Pancreas (tissue), 10 donors: Measurements from ENCODE around the gene MYBPC3. TPM values are rescaled to one million over a fixed set of nuclear protein-coding genes. Genes with fewer than 3 reads are reported as not detected.

ENCODE experiments used
- ATAC-seq, 4 donors: fragments of 200-7000 bp; cut with Tn5 transposase; one replicate each; pipeline versions ENCODE4 v1.8.0 to v1.9.1; 2020; ENCODE audit warnings: mild to moderate bottlenecking in 4 of 4, moderate library complexity in 4 of 4
- DNase-seq, 6 donors: peaks; one replicate each; pipeline ENCODE4 v3.0.0-alpha.2; 2020
- FAIRE-seq: peaks from 2 replicates; lab custom pipeline; 2012; peaks lifted over from hg19 to GRCh38; lab: Jason Lieb, UNC
- H3K27ac ChIP-seq, 4 donors: fragments of 200-600 bp; sonication (generic); 1 replicate in 3 of 4; 2 replicates in 1 of 4; pipeline versions ENCODE4 v1.5.0 to v1.8.0; 2020
- H3K27me3 ChIP-seq, 4 donors: fragments of 200-600 bp; one replicate each; pipeline ENCODE4 v1.8.0; 2021
- H3K36me3 ChIP-seq, 3 donors: fragments of 200-600 bp; sonication (generic) in 1 of 3; one replicate each; pipeline versions ENCODE4 v1.5.0 to v1.8.0; 2020 to 2021
- H3K4me1 ChIP-seq, 3 donors: fragments of 200-600 bp; one replicate each; pipeline ENCODE4 v1.8.0; 2021
- H3K4me3 ChIP-seq, 4 donors: fragments of 200-600 bp; sonication (generic) in 2 of 4; one replicate each; pipeline versions ENCODE4 v1.5.0 to v1.8.0; 2020 to 2021
- H3K9me3 ChIP-seq, 4 donors: fragments of 200-600 bp; one replicate each; pipeline ENCODE4 v1.8.0; 2021
- CTCF ChIP-seq, 4 donors: fragments of 200-600 bp; sonication (generic) in 3 of 4; IDR thresholded peaks; one replicate each; pipeline versions ENCODE4 v1.5.0 to v1.8.0; 2021; ENCODE audit warnings: antibody characterized with exemption in 4 of 4
- WGBS, 2 donors: extraction: QIAGEN DNeasy Blood & Tissue Kit; methylation state at CpG; one replicate each; pipeline ENCODE4 v1.1.7; 2013; 5-methylcytosine and 5-hydroxymethylcytosine counted together
- intact Hi-C, 3 donors: fragments of 100-400 bp; cut with DNase I; formaldehyde crosslinking; loops; one replicate each; pipeline versions ENCODE4 v1.11.1 to v1.14.2; 2022
- polyA plus RNA-seq, 2 donors: library from polyadenylated mRNA; stranded (reverse); fragments of 200-250 nt; gene quantifications; one replicate each; pipeline ENCODE4 v1.2.3, GENCODE V29; 2013
- total RNA-seq, 6 donors: library from RNA; stranded (reverse); fragmentation: NEBNext Ultra II Directional in 4 of 6; extraction: Animal tissue kit (Norgen Biotek cat#: 25700) in 4 of 6; gene quantifications; one replicate each; pipeline versions ENCODE4 v1.2.1 to v1.2.4, GENCODE V29; 2021 to 2023
- donor health status: healthy with polysubstance abuse.
- donor health status: DM: no; HTN: no; CAD: no; lungs with moderate emphysema.
- donor health status: DM: no; HTN: no; CAD: no.
- donor health status: control.
- donor health status: control.
- donor health status: Bipolar disorder and iron deficiency.
- donor health status: DM: yes; HTN: yes; CAD: no.
- donor health status: DM: no; HTN: no; CAD: no.
- donor health status: DM: no; HTN: no; CAD: no.
- donor health status: DM: yes; HTN: yes; CAD: no.

The MYBPC3 gene
- total and polyA plus RNA-seq, 8 donors: 0.06 to 1.0 (median 0.12) TPM; not detected in 2

GRCh38 chr11:47387944-47388696 is 35.6 kb upstream of the MYBPC3 start:
- peak in 1 of 4 donors; percentile 12 for ATAC-seq
- Histone ChIP-seq H3K27ac (peak overlapping the region in 1 of 4 donors; percentile 12), H3K9me3 (no peaks in the 10 kb centered on the region), H3K4me1 (no peaks in the 10 kb centered on the region), H3K36me3 (no peaks in the 10 kb centered on the region), H3K4me3 (no peak overlapping the region), H3K27me3 (no peaks in the 10 kb centered on the region)
- DNase-seq: no peak
- 67 to 73% methylated on average over 13 of the region's 13 CpGs for WGBS, 2 donors
- TF ChIP-seq CTCF (IDR thresholded peaks at IDR 0.05): no peak
- intact Hi-C loops: no loop called here
- FAIRE-seq: no peak

DNA sequence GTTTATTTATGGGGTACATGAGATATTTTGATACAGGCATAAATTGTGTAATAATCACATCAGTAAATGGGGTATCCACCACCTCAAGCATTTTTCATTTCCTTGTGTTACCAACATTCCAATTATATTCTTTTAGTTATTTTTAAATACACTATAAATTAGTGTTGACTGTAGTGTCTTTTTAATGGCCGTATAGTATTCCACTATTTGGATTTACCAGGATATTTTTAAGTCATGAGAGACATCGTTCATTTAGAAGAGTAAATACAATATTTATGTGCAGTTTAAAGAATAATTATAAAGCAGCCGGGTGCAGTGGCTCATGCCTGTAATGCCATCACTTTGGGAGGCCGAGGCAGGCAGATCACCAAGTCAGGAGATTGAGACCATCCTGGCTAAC is 32.0 kb upstream of the MYBPC3 start:
- no peaks in the 10 kb centered on the region for H3K27me3 ChIP-seq
- no peaks in the 10 kb centered on the region for H3K9me3 ChIP-seq
- ATAC-seq (no peak), DNase-seq (no peak), FAIRE-seq (no peak)
- no peak for TF ChIP-seq CTCF (IDR thresholded peaks at IDR 0.05)
- no peak overlapping the region for H3K4me3 ChIP-seq
- H3K27ac ChIP-seq: no peak overlapping the region
- intact Hi-C loops: no loop called here
- no peaks in the 10 kb centered on the region for H3K36me3 ChIP-seq
- 83 to 87% methylated on average over 4 of the region's 4 CpGs for WGBS, 2 donors
- H3K4me1 ChIP-seq: no peaks in the 10 kb centered on the region

- Histone ChIP-seq H3K27me3 (no peaks in the 10 kb centered on the region), H3K36me3 (no peaks in the 10 kb centered on the region), H3K4me1 (no peaks in the 10 kb centered on the region), H3K9me3 (no peaks in the 10 kb centered on the region), H3K4me3 (no peak overlapping the region), H3K27ac (no peak overlapping the region)
- intact Hi-C loops: no loop called here
- FAIRE-seq (no peak), ATAC-seq (no peak), DNase-seq (no peak)
- TF ChIP-seq CTCF (IDR thresholded peaks at IDR 0.05): no peak
- 44 to 65% methylated on average over 4 of the region's 4 CpGs for WGBS, 2 donors
Observed at GRCh38 chr11:47383071-47383470, 30.6 kb upstream of the MYBPC3 start.

- no peak overlapping the region for H3K27ac ChIP-seq
- WGBS, 2 donors: 78 to 93% methylated on average over 2 of the region's 2 CpGs
- no peaks in the 10 kb centered on the region for H3K4me1 ChIP-seq
- FAIRE-seq: no peak
- no peaks in the 10 kb centered on the region for H3K9me3 ChIP-seq
- no peaks in the 10 kb centered on the region for H3K27me3 ChIP-seq
- no peaks in the 10 kb centered on the region for H3K36me3 ChIP-seq
- intact Hi-C loops: no loop called here
- H3K4me3 ChIP-seq: no peak overlapping the region
- TF ChIP-seq CTCF (IDR thresholded peaks at IDR 0.05): no peak
- ATAC-seq: no peak
- DNase-seq: no peak
Observed at GRCh38 chr11:47380078-47380477, 27.6 kb upstream of the MYBPC3 start.

- Histone ChIP-seq H3K4me1 (no peaks in the 10 kb centered on the region), H3K4me3 (no peak overlapping the region), H3K27me3 (no peaks in the 10 kb centered on the region), H3K9me3 (no peaks in the 10 kb centered on the region), H3K36me3 (no peaks in the 10 kb centered on the region), H3K27ac (no peak overlapping the region)
- WGBS, 2 donors: 64 to 71% methylated on average over 2 of the region's 2 CpGs
- ATAC-seq (no peak), FAIRE-seq (no peak), DNase-seq (no peak)
- intact Hi-C loops: loop anchor here in 2 of 3 donors (5.0 to 10.0 kb wide), 2 partner anchors 65 to 68 kb away; partner anchors contain the start of gene RAPSN (in 2 of the 2)
- TF ChIP-seq CTCF (IDR thresholded peaks at IDR 0.05): no peak
Observed at GRCh38 chr11:47379317-47379716, 26.8 kb upstream of the MYBPC3 start.
